CD14-positive monocyte (primary cell): ENCODE data around the gene GALNT10. TPM values are rescaled to one million over a fixed set of nuclear protein-coding genes. Genes with fewer than 3 reads are reported as not detected.

Source experiments
- DNase-seq, 3 donors: peaks; one replicate each; pipeline ENCODE4 v3.0.0-alpha.2; 2011 to 2022
- H2AFZ ChIP-seq: 2 replicates; pipeline ENCODE4 v1.6.0; 2012; ENCODE audit warnings: mild to moderate bottlenecking, low read depth, low read length, inconsistent platforms; ENCODE audit not compliant: insufficient read depth, poor library complexity, severe bottlenecking
- H3K27ac ChIP-seq, 2 donors: 1 replicate in 1 of 2; 2 replicates in 1 of 2; pipeline ENCODE4 v1.5.1; 2012 to 2013; ENCODE audit warnings: low read length in 2 of 2, control low read depth in 1 of 2, inconsistent platforms in 1 of 2, low read depth in 1 of 2, mild to moderate bottlenecking in 1 of 2
- H3K27me3 ChIP-seq, 2 donors: one replicate each; pipeline versions ENCODE4 v1.6.0 to v1.6.1; 2011 to 2013; ENCODE audit warnings: low read length in 2 of 2; ENCODE audit not compliant: control insufficient read depth in 2 of 2, insufficient read depth in 2 of 2
- H3K36me3 ChIP-seq, 2 donors: replicated peaks in 1 of 2; 1 replicate in 1 of 2; 2 replicates in 1 of 2; pipeline versions ENCODE4 v1.5.1 to v1.6.1; 2012 to 2013; ENCODE audit warnings: low read length in 2 of 2, control low read depth in 1 of 2, inconsistent platforms in 1 of 2, mild to moderate bottlenecking in 1 of 2; ENCODE audit not compliant: insufficient read depth in 2 of 2, control insufficient read depth in 1 of 2
- H3K4me1 ChIP-seq, 2 donors: 1 replicate in 1 of 2; 2 replicates in 1 of 2; pipeline versions ENCODE4 v1.5.1 to v1.6.1; 2012 to 2013; ENCODE audit warnings: low read length in 2 of 2, control low read depth in 1 of 2, inconsistent platforms in 1 of 2, mild to moderate bottlenecking in 1 of 2, moderate library complexity in 1 of 2; ENCODE audit not compliant: insufficient read depth in 2 of 2, control insufficient read depth in 1 of 2
- H3K4me2 ChIP-seq: replicated peaks from 2 replicates; pipeline ENCODE3; 2012; ENCODE audit warnings: low read length, moderate library complexity, mild to moderate bottlenecking; ENCODE audit not compliant: poor library complexity, severe bottlenecking; ENCODE audit errors: extremely low read depth
- H3K4me3 ChIP-seq, 3 experiments: fragments of 200-600 bp in 1 of 3; sonication (generic) in 1 of 3; replicated peaks in 1 of 3; 1 replicate in 2 of 3; 2 replicates in 1 of 3; pipeline ENCODE4 v1.5.1; 2011 to 2013; ENCODE audit warnings: low read length in 3 of 3, mild to moderate bottlenecking in 3 of 3, control low read depth in 2 of 3, low read depth in 2 of 3, inconsistent platforms in 1 of 3, moderate library complexity in 1 of 3
- H3K79me2 ChIP-seq: 2 replicates; pipeline ENCODE4 v1.6.0; 2012; ENCODE audit warnings: mild to moderate bottlenecking, control low read depth, inconsistent platforms, low read length, moderate library complexity; ENCODE audit not compliant: insufficient read depth
- H3K9ac ChIP-seq: 2 replicates; pipeline ENCODE4 v1.6.0; 2017; ENCODE audit warnings: low read length, mild to moderate bottlenecking; ENCODE audit not compliant: insufficient read depth, poor library complexity, severe bottlenecking
- H3K9me3 ChIP-seq, 2 donors: replicated peaks in 1 of 2; 1 replicate in 1 of 2; 2 replicates in 1 of 2; pipeline versions ENCODE4 v1.5.1 to v1.6.1; 2012 to 2013; ENCODE audit warnings: low read length in 2 of 2, control low read depth in 1 of 2; ENCODE audit not compliant: control insufficient read depth in 1 of 2, insufficient read depth in 1 of 2
- H4K20me1 ChIP-seq: 2 replicates; pipeline ENCODE4 v1.6.0; 2012; ENCODE audit warnings: mild to moderate bottlenecking, low read length, control low read depth, moderate library complexity; ENCODE audit not compliant: insufficient read depth
- H3K27ac Mint-ChIP-seq, 7 donors: one replicate each; pipeline ENCODE4 v1.8.0; 2020; ENCODE audit warnings: mild to moderate bottlenecking in 7 of 7, mixed read lengths in 7 of 7, moderate library complexity in 6 of 7, inconsistent platforms in 2 of 7
- H3K27me3 Mint-ChIP-seq, 3 donors: one replicate each; pipeline ENCODE4 v1.8.0; 2021 to 2022; ENCODE audit warnings: low read depth in 3 of 3, mild to moderate bottlenecking in 3 of 3, mixed read lengths in 3 of 3, moderate library complexity in 3 of 3, inconsistent platforms in 1 of 3
- H3K36me3 Mint-ChIP-seq, 2 donors: one replicate each; pipeline ENCODE4 v1.8.0; 2020; ENCODE audit warnings: mixed read lengths in 2 of 2, inconsistent platforms in 1 of 2, mild to moderate bottlenecking in 1 of 2
- H3K4me1 Mint-ChIP-seq: one replicate; pipeline ENCODE4 v1.8.0; 2020; ENCODE audit warnings: mild to moderate bottlenecking, mixed read lengths
- H3K4me3 Mint-ChIP-seq, 2 donors: one replicate each; pipeline ENCODE4 v1.8.0; 2020; ENCODE audit warnings: mild to moderate bottlenecking in 2 of 2, mixed read lengths in 2 of 2, moderate library complexity in 1 of 2
- H3K9me3 Mint-ChIP-seq, 7 donors: one replicate each; pipeline ENCODE4 v1.8.0; 2020 to 2022; ENCODE audit warnings: mixed read lengths in 7 of 7, mild to moderate bottlenecking in 6 of 7, moderate library complexity in 6 of 7, inconsistent platforms in 2 of 7
- CTCF ChIP-seq: fragments of 200-600 bp; IDR thresholded peaks from one replicate; pipeline ENCODE4 v1.8.0; 2022; ENCODE audit warnings: antibody characterized with exemption, mild to moderate bottlenecking
- WGBS: methylation state at CpG from one replicate; pipeline ENCODE4 v1.1.5; 2013; ENCODE audit warnings: missing lambda C conversion rate; ENCODE audit not compliant: insufficient coverage; 5-methylcytosine and 5-hydroxymethylcytosine counted together
- intact Hi-C, 2 donors: fragments of 100-400 bp; cut with micrococcal nuclease; formaldehyde crosslinking; loops; one replicate each; pipeline versions ENCODE4 v1.15.0 to v1.15.1; 2023
- polyA plus RNA-seq, 3 donors: library from polyadenylated mRNA; depleted of rRNA in 1 of 3; unstranded in 2 of 3; stranded (reverse) in 1 of 3; fragments of 300-500 nt in 2 of 3; fragments of >200 nt in 1 of 3; fragmentation: Illumina TruSeq in 2 of 3; gene quantifications; 1 replicate in 2 of 3; 2 replicates in 1 of 3; pipeline ENCODE4 v1.2.3, GENCODE V29; 2012 to 2021

Gene GALNT10
- polyA plus RNA-seq, 3 donors = 6.2 to 11.6 (median 7.3) TPM

GRCh38 chr5:154365823-154366222, 175.3 kb downstream of the GALNT10 start:
- H3K9ac ChIP-seq = no peak overlapping the region
- H3K79me2 ChIP-seq = no peaks in the 10 kb centered on the region
- H3K27ac ChIP-seq = no peak overlapping the region
- Mint-ChIP-seq H3K36me3 (peaks cover 6 to 13% of the 10 kb centered on the region in 2 donors), H3K27ac (no peak overlapping the region), H3K4me1 (peaks cover 3% of the 10 kb centered on the region), H3K4me3 (no peak overlapping the region), H3K9me3 (no peaks in the 10 kb centered on the region), H3K27me3 (peaks cover 0 to 2% (median 0%) of the 10 kb centered on the region in 3 donors)
- H3K27me3 ChIP-seq = no peaks in the 10 kb centered on the region
- DNase-seq = no peak
- H2AFZ ChIP-seq = no peak overlapping the region
- H3K4me2 ChIP-seq = no peak overlapping the region
- intact Hi-C loops = no loop called here
- no peaks in the 10 kb centered on the region for H3K4me1 ChIP-seq
- peaks cover 0 to 6% of the 10 kb centered on the region in 2 donors for H3K36me3 ChIP-seq
- no peaks in the 10 kb centered on the region for H3K9me3 ChIP-seq
- no peak overlapping the region for H3K4me3 ChIP-seq
- H4K20me1 ChIP-seq = no peaks in the 10 kb centered on the region
- no peak for TF ChIP-seq CTCF
- 100% methylated on average over 1 of the region's 1 CpG for WGBS

- Mint-ChIP-seq H3K27me3 (peaks cover 0 to 2% (median 0%) of the 10 kb centered on the region in 3 donors), H3K4me1 (peaks cover 3% of the 10 kb centered on the region), H3K27ac (no peak overlapping the region), H3K36me3 (peaks cover 12 to 16% of the 10 kb centered on the region in 2 donors), H3K9me3 (no peaks in the 10 kb centered on the region), H3K4me3 (no peak overlapping the region)
- intact Hi-C loops = no loop called here
- DNase-seq = no peak
- Histone ChIP-seq H3K27ac (no peak overlapping the region), H3K9me3 (no peaks in the 10 kb centered on the region), H3K9ac (no peak overlapping the region), H3K4me1 (no peaks in the 10 kb centered on the region), H3K4me3 (no peak overlapping the region), H2AFZ (no peak overlapping the region), H3K79me2 (no peaks in the 10 kb centered on the region), H3K4me2 (no peak overlapping the region), H3K36me3 (peaks cover 0 to 6% of the 10 kb centered on the region in 2 donors), H4K20me1 (no peaks in the 10 kb centered on the region), H3K27me3 (no peaks in the 10 kb centered on the region)
- TF ChIP-seq CTCF = no peak
- no CpG with 5 or more reads among the region's 2 CpGs for WGBS
Observed at GRCh38 chr5:154366353-154366752, 175.8 kb downstream of the GALNT10 start.
